HG03460 (cell line): Measurements from ENCODE around the gene FMNL3.
"Not testable (repeated sequence)": the region's sequence is repeated elsewhere in the genome, so short reads cannot be mapped to it uniquely, and the experiment has no call there.

Source experiments
- ATAC-seq: cut with Tn5 transposase; IDR thresholded peaks from one replicate; pipeline ENCODE4 v1.9.1; 2021; ENCODE audit not compliant: unreplicated experiment

FMNL3 gene

GRCh38 chr12:49609059-49609874 is 97.9 kb downstream of the FMNL3 start:
- no peak for ATAC-seq

GRCh38 chr12:49605539-49605938 is 101.7 kb downstream of the FMNL3 start, which contains the start of gene FAM186B:
TSS of gene FAM186B (minus strand) at chr12:49605639. CDS start at chr12:49605477, 162 bp downstream.
- ATAC-seq = not testable (repeated sequence)

GRCh38 chr12:49604856-49605255 is 102.3 kb downstream of the FMNL3 start:
- no peak for ATAC-seq

- no peak for ATAC-seq
Observed at GRCh38 chr12:49603721-49604120, 103.5 kb downstream of the FMNL3 start.

GRCh38 chr12:49599961-49600360 is 107.2 kb downstream of the FMNL3 start:
- ATAC-seq = no peak

- no peak for ATAC-seq
Observed at GRCh38 chr12:49598527-49598926, 108.7 kb downstream of the FMNL3 start.

- no peak for ATAC-seq
Observed at GRCh38 chr12:49588721-49589516, 118.3 kb downstream of the FMNL3 start.

- ATAC-seq = no peak
Observed at GRCh38 chr12:49588281-49588680, 118.9 kb downstream of the FMNL3 start.

- no peak for ATAC-seq
Observed at GRCh38 chr12:49587174-49587908, 119.9 kb downstream of the FMNL3 start.
